Upper lobe of right lung (tissue), 1 donor: Measurements from ENCODE around the gene PGS1. TPM values are rescaled to one million over a fixed set of nuclear protein-coding genes. Genes with fewer than 3 reads are reported as not detected.

Experiments
- ATAC-seq: fragments of 200-7000 bp; cut with Tn5 transposase; one replicate; pipeline ENCODE4 v1.9.1; 2020; ENCODE audit warnings: mild to moderate bottlenecking, moderate library complexity
- DNase-seq: peaks from one replicate; pipeline ENCODE4 v3.0.0-alpha.2; 2020
- H3K27ac ChIP-seq: fragments of 200-600 bp; one replicate; pipeline ENCODE4 v1.8.0; 2022
- H3K27me3 ChIP-seq: fragments of 200-600 bp; one replicate; pipeline ENCODE4 v1.8.0; 2022; ENCODE audit warnings: mild to moderate bottlenecking
- H3K36me3 ChIP-seq: fragments of 200-600 bp; one replicate; pipeline ENCODE4 v1.8.0; 2022
- H3K4me1 ChIP-seq: fragments of 200-600 bp; one replicate; pipeline ENCODE4 v1.8.0; 2022
- H3K4me3 ChIP-seq: fragments of 200-600 bp; one replicate; pipeline ENCODE4 v1.8.0; 2022; ENCODE audit warnings: mild to moderate bottlenecking
- H3K9me3 ChIP-seq: fragments of 200-600 bp; one replicate; pipeline ENCODE4 v1.8.0; 2022
- intact Hi-C: fragments of 100-400 bp; cut with DNase I; formaldehyde crosslinking; loops from one replicate; pipeline ENCODE4 v1.11.0; 2022
- total RNA-seq: library from RNA; stranded (reverse); fragmentation: NEBNext Ultra II Directional; extraction: Animal tissue kit (Norgen Biotek cat#: 25700); gene quantifications from one replicate; pipeline ENCODE4 v1.2.1, GENCODE V29; 2021
- TF ChIP-seq, protein P1 (sequence below): fragments of 200-600 bp; IDR thresholded peaks from one replicate; pipeline ENCODE4 v1.8.0; 2022; ENCODE audit warnings: antibody characterized with exemption
- donor health status: DM: no; HTN: yes; CAD: no; lungs with severe emphysema.

PGS1 gene
- total RNA-seq, 1 donor from 2014 or later, result 95.5 TPM

DNA sequence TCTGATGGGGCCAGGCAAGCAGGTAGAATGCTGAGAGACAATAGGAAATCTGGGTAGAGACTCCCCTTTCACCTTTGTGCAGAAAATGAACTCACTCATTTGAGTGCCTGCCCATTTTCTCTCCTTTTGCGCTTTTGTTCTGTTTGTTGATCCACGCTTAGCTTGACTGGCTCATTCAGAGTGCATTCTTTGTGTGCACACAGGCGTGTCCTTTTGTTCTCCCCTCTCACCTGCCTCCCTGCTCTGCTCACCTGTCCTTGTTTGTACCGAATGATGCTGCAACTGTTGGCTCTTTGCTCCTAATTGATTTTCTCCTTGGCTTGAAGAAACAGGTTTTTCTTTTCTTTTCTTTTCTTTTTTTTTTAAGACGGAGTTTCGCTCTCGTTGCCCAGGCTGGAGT is 15.8 kb downstream of the PGS1 start:
- DNase-seq (no peak), ATAC-seq (no peak)
- Histone ChIP-seq H3K27ac (no peak overlapping the region), H3K27me3 (no peaks in the 10 kb centered on the region), H3K4me1 (peaks cover 63% of the 10 kb centered on the region), H3K9me3 (no peaks in the 10 kb centered on the region), H3K4me3 (no peak overlapping the region), H3K36me3 (peaks cover 57% of the 10 kb centered on the region)
- intact Hi-C loops, result no loop called here
- TF ChIP-seq, protein P1, sequence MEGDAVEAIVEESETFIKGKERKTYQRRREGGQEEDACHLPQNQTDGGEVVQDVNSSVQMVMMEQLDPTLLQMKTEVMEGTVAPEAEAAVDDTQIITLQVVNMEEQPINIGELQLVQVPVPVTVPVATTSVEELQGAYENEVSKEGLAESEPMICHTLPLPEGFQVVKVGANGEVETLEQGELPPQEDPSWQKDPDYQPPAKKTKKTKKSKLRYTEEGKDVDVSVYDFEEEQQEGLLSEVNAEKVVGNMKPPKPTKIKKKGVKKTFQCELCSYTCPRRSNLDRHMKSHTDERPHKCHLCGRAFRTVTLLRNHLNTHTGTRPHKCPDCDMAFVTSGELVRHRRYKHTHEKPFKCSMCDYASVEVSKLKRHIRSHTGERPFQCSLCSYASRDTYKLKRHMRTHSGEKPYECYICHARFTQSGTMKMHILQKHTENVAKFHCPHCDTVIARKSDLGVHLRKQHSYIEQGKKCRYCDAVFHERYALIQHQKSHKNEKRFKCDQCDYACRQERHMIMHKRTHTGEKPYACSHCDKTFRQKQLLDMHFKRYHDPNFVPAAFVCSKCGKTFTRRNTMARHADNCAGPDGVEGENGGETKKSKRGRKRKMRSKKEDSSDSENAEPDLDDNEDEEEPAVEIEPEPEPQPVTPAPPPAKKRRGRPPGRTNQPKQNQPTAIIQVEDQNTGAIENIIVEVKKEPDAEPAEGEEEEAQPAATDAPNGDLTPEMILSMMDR, result no peak

DNA sequence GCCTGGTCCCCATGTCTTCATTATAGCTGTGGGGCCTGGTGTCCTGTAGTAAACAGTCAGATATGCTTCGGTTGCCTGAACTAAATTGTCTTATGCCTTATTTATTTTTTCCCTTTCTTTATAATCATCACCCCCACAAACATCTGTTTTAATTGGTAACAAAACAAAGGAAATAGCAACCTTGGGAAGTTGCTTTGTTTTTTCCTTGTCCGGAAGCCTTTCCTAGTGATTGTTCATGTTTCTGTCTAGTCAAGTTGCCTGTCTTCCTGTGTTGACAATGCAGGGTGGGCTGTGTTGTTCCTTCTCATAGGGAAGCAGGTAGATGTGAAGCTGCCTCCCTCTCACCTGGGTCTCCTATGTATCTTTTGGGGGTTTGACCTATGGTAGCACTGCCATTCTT is 16.7 kb downstream of the PGS1 start:
- TF ChIP-seq, protein P1, result no peak
- intact Hi-C loops, result no loop called here

DNA sequence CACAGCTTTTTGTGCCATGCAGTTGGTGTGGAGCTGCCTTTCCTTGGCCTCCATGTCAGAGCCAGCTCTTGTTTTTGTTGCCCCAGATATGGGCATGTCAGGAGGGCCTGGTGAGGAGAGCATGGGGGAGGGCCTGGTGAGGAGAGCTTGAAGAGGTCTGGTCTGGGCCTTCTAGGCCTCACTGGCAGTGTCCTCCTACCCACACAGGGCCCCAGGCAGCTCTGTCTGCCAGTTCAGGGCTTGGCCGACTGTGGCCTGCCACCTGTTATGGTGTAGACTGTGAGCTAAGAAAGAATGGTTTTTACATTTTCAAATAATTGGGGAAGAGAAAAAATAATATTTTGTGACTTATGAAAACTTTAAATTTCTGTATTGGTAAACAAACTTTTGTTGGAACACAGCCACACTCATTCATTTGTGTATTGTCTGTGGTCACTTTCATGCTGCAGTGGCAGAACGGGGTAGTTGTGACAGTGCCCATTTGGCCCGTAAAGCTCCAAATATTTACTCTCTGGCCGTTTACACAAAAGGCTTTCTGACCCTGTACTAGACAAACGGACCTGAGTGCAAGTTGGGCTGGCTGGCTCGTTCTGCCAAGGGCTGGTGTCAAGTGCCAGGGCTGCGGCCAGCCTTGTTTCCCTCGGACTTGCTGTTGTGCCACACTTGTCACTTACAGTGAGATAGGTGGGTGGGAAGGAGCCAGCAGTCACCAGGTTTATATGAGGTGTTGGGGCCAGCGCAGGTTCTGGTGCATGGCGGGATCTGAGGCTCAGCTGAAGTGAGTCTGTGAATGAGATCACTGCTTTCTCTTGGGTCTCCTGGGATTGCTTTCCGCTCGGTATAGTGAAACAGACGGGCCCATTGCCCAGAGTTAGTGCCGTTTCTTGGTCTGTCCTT is 18.2 kb downstream of the PGS1 start:
- TF ChIP-seq, protein P1, result no peak
- H3K4me3 ChIP-seq, result no peak overlapping the region
- H3K27ac ChIP-seq, result peak overlapping the region; percentile 39
- H3K36me3 ChIP-seq, result peaks cover 82% of the 10 kb centered on the region
- intact Hi-C loops, result no loop called here
- DNase-seq (no peak), ATAC-seq (peak; percentile 62)
- no peaks in the 10 kb centered on the region for H3K27me3 ChIP-seq
- H3K4me1 ChIP-seq, result peaks cover 40% of the 10 kb centered on the region
- H3K9me3 ChIP-seq, result no peaks in the 10 kb centered on the region

More for the DNA sequence above, 16.7 kb downstream of the PGS1 start:
- no peak for ATAC-seq
- DNase-seq, result no peak
- peaks cover 54% of the 10 kb centered on the region for H3K4me1 ChIP-seq
- no peaks in the 10 kb centered on the region for H3K9me3 ChIP-seq
- H3K27ac ChIP-seq, result no peak overlapping the region
- H3K4me3 ChIP-seq, result no peak overlapping the region
- peaks cover 67% of the 10 kb centered on the region for H3K36me3 ChIP-seq
- H3K27me3 ChIP-seq, result no peaks in the 10 kb centered on the region

DNA sequence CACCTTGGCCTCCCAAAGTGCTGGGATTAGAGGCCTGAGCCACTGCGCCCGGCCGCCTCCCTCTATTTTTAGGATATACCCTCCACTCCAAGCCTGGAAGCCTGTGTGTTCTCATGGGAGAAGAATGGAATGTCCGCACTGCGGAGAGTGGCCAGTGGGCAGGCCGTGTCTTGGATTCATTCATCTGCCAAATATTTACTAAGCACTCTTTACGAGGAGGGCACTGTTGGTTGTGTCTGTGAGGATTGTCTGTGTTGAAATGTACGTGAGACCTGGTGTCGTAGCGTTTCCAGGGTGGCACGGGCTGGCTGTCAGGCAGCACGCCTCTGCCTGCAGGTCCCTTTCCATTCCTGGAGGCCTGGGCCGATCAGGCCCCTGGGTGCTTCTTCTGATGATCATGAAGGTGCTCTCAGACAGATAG is 19.2 kb downstream of the PGS1 start:
- Histone ChIP-seq H3K9me3 (no peaks in the 10 kb centered on the region), H3K27me3 (no peaks in the 10 kb centered on the region), H3K27ac (no peak overlapping the region), H3K4me3 (no peak overlapping the region), H3K36me3 (peaks cover 92% of the 10 kb centered on the region), H3K4me1 (peaks cover 33% of the 10 kb centered on the region)
- ATAC-seq (peak; percentile 74), DNase-seq (no peak)
- intact Hi-C loops, result no loop called here
- TF ChIP-seq, protein P1, result no peak

DNA sequence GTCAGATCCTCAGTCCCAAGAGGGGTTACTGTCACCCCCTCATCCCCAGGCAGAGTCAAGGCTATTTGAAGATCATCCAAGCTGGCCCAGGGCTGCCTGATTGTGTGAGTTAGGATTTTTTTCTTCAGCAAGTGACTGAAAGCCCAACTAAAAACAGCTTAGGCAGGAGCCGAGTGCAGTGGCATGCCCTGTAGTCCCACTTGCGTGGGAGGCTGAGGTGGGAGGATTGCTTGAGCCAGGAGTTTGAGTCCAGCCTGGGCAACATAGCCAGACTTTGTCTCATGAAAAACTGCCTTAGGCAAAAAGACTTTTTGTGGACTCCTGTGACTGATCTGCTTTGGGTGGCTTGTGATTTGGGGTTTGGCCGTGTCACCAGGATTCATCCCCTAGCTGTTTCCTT is 19.9 kb downstream of the PGS1 start:
- peaks cover 33% of the 10 kb centered on the region for H3K4me1 ChIP-seq
- H3K9me3 ChIP-seq, result no peaks in the 10 kb centered on the region
- no peaks in the 10 kb centered on the region for H3K27me3 ChIP-seq
- H3K4me3 ChIP-seq, result no peak overlapping the region
- no peak for ATAC-seq
- intact Hi-C loops, result no loop called here
- H3K27ac ChIP-seq, result no peak overlapping the region
- TF ChIP-seq, protein P1, result no peak
- H3K36me3 ChIP-seq, result peaks cover 97% of the 10 kb centered on the region
- DNase-seq, result no peak
